Endodermal cell (in vitro differentiated cells): ENCODE results near the gene XYLT1. TPM values are rescaled to one million over a fixed set of nuclear protein-coding genes. Genes with fewer than 3 reads are reported as not detected.

Experiments
- DNase-seq: peaks from one replicate; pipeline ENCODE4 v3.0.0-alpha.2; 2017
- H3K27ac ChIP-seq: 2 replicates; pipeline ENCODE4 v1.5.1; 2013; ENCODE audit warnings: mild to moderate bottlenecking, low read depth, low read length, moderate library complexity
- H3K27me3 ChIP-seq: 2 replicates; pipeline ENCODE4 v1.6.1; 2013; ENCODE audit warnings: mild to moderate bottlenecking, low read length, moderate library complexity; ENCODE audit not compliant: insufficient read depth, control insufficient read depth, poor library complexity, severe bottlenecking
- H3K36me3 ChIP-seq: 2 replicates; pipeline ENCODE4 v1.7.0; 2013; ENCODE audit warnings: mild to moderate bottlenecking, low read length, moderate library complexity; ENCODE audit not compliant: control insufficient read depth, insufficient read depth
- H3K4me1 ChIP-seq: one replicate; pipeline ENCODE4 v1.7.0; 2013; ENCODE audit warnings: low read length; ENCODE audit not compliant: control insufficient read depth, insufficient read depth
- H3K4me3 ChIP-seq: 2 replicates; pipeline ENCODE4 v1.5.1; 2013; ENCODE audit warnings: mild to moderate bottlenecking, low read length, moderate library complexity
- H3K9ac ChIP-seq: 2 replicates; pipeline ENCODE4 v1.6.1; 2013; ENCODE audit warnings: mild to moderate bottlenecking, low read length, moderate library complexity; ENCODE audit not compliant: poor library complexity, severe bottlenecking; ENCODE audit errors: extremely low read depth
- H3K9me3 ChIP-seq: 2 replicates; pipeline ENCODE4 v1.6.1; 2013; ENCODE audit warnings: mild to moderate bottlenecking, low read length, moderate library complexity; ENCODE audit not compliant: control insufficient read depth
- H3K27ac Mint-ChIP-seq: 2 replicates; pipeline ENCODE4 v1.8.0; 2020; ENCODE audit warnings: mixed read lengths
- H3K27me3 Mint-ChIP-seq: 2 replicates; pipeline ENCODE4 v1.8.0; 2021; ENCODE audit warnings: mild to moderate bottlenecking, mixed read lengths; ENCODE audit not compliant: insufficient read depth
- H3K36me3 Mint-ChIP-seq: 2 replicates; pipeline ENCODE4 v1.8.0; 2020; ENCODE audit warnings: low read depth, mixed read lengths
- H3K4me1 Mint-ChIP-seq: 2 replicates; pipeline ENCODE4 v1.8.0; 2020; ENCODE audit warnings: mixed read lengths
- H3K4me3 Mint-ChIP-seq: 2 replicates; pipeline ENCODE4 v1.8.0; 2020; ENCODE audit warnings: mild to moderate bottlenecking, moderate library complexity, mixed read lengths
- H3K9me3 Mint-ChIP-seq: 2 replicates; pipeline ENCODE4 v1.8.0; 2020; ENCODE audit warnings: mild to moderate bottlenecking, mixed read lengths
- CTCF ChIP-seq: fragments of 200-600 bp; sonication (generic); conservative IDR thresholded peaks from 2 replicates; pipeline ENCODE4 v1.5.0; 2021; ENCODE audit warnings: antibody characterized with exemption, mild to moderate bottlenecking
- WGBS, 2 experiments: methylation state at CpG; one replicate each; pipeline versions ENCODE4 v1.1.5 to v1.1.7; 2013; ENCODE audit warnings: missing lambda C conversion rate in 2 of 2, mixed read lengths in 1 of 2; ENCODE audit not compliant: insufficient coverage in 1 of 2, insufficient read length in 1 of 2; 5-methylcytosine and 5-hydroxymethylcytosine counted together
- total RNA-seq, 2 donors: library from RNA; stranded (reverse); fragmentation: NEBNext Ultra II Directional in 1 of 2; extraction: Animal tissue kit (Norgen Biotek cat#: 25700) in 1 of 2; gene quantifications; 2 replicates in 1 of 2; 3 replicates in 1 of 2; pipeline ENCODE4 v1.2.1, GENCODE V29; 2021

XYLT1 gene
- total RNA-seq, 2 donors from 2014 or later = 26.8 to 28.5 TPM

- Histone ChIP-seq H3K4me3 (no peak overlapping the region), H3K27me3 (no peaks in the 10 kb centered on the region), H3K4me1 (no peaks in the 10 kb centered on the region), H3K9me3 (no peaks in the 10 kb centered on the region), H3K36me3 (no peaks in the 10 kb centered on the region), H3K27ac (no peak overlapping the region), H3K9ac (no peak overlapping the region)
- no peak for DNase-seq
- H3K4me1 Mint-ChIP-seq = no peaks in the 10 kb centered on the region
- H3K9me3 Mint-ChIP-seq = peaks cover 3% of the 10 kb centered on the region
- no peak overlapping the region for H3K27ac Mint-ChIP-seq
- H3K4me3 Mint-ChIP-seq = no peak overlapping the region
- TF ChIP-seq CTCF = no peak
- 92% methylated on average over 2 to 6 of the region's 6 CpGs for WGBS, 2 experiments
- H3K36me3 Mint-ChIP-seq = peaks cover 28% of the 10 kb centered on the region
- H3K27me3 Mint-ChIP-seq = no peaks in the 10 kb centered on the region
Measured at GRCh38 chr16:17193566-17194100, 277.1 kb downstream of the XYLT1 start.

DNA sequence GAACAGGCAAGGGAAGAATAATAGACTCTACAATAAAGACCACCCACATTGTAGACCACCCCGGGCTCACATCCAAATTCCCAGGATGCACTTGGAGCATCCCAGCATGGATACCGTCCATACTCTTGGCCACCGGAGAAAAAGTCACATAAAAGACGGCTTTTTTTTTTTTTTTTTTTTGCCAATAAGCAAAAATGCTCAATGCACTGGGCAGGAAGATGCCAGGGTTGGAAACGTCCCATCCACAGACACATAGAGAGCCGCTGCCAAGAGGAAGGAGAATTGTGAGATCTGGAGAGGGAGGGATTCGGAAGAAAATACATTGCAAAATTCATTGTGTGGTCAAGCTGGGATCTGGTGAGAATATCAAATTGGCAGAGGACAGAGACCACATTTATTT lies 286.7 kb downstream of the XYLT1 start:
- no peaks in the 10 kb centered on the region for H3K9me3 Mint-ChIP-seq
- TF ChIP-seq CTCF = no peak
- Histone ChIP-seq H3K36me3 (no peaks in the 10 kb centered on the region), H3K9me3 (no peaks in the 10 kb centered on the region), H3K4me1 (no peaks in the 10 kb centered on the region), H3K4me3 (no peak overlapping the region), H3K27ac (no peak overlapping the region), H3K27me3 (no peaks in the 10 kb centered on the region), H3K9ac (no peak overlapping the region)
- WGBS, 2 experiments = 92 to 100% methylated on average over 4 to 7 of the region's 7 CpGs
- peaks cover 3% of the 10 kb centered on the region for H3K4me1 Mint-ChIP-seq
- H3K27ac Mint-ChIP-seq = no peak overlapping the region
- peaks cover 6% of the 10 kb centered on the region for H3K36me3 Mint-ChIP-seq
- H3K27me3 Mint-ChIP-seq = no peaks in the 10 kb centered on the region
- no peak overlapping the region for H3K4me3 Mint-ChIP-seq
- no peak for DNase-seq

DNA sequence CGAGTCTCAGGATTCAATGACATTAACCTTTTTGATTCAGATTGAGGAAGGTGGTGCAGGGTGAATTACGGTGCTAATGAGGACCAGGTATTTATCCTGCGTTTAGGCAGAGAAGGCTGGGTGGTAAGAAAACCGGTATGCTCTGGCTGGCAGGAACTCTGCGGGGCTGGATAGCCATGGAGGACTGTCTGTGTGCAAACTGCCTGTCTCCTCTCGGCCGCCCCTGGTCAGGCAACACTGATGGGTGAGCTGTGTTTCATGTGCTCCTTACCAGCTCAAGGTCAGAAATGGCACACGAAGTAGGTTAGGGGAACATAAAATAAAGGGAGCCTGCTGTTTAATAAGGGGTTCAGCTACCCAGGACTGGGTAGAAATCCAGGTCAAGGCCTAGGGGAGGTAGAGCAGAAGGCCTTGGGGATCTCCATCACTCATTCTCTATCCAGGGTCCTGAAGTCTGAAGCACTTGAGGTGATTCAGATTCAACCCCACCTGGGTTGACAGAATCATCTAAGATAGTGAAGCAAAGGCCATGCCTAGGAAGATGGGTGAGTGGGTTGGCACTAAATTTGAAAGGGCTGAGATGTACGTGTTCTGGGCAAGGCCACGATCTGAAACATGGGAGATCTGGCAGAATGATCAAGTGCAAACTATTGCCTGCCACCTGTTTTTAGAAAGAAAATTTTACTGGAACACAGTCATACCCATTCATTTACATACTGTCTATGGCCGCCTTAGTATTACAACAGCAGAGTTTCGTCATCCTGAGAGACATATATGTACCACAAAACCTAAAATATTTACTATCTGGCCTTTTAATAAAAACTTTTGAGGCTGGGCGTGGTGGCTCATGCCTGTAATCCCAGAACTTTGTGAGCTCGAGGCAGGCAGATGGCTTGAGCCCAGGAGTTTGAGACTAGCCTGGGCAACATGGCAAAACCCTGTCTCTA lies 292.5 kb downstream of the XYLT1 start:
- Mint-ChIP-seq H3K27me3 (no peaks in the 10 kb centered on the region), H3K36me3 (peaks cover 6% of the 10 kb centered on the region), H3K27ac (no peak overlapping the region), H3K4me1 (no peaks in the 10 kb centered on the region), H3K4me3 (no peak overlapping the region), H3K9me3 (no peaks in the 10 kb centered on the region)
- Histone ChIP-seq H3K9ac (no peak overlapping the region), H3K36me3 (no peaks in the 10 kb centered on the region), H3K9me3 (no peaks in the 10 kb centered on the region), H3K27ac (no peak overlapping the region), H3K4me3 (no peak overlapping the region), H3K27me3 (no peaks in the 10 kb centered on the region), H3K4me1 (no peaks in the 10 kb centered on the region)
- 85 to 87% methylated on average over 10 to 14 of the region's 14 CpGs for WGBS, 2 experiments
- no peak for TF ChIP-seq CTCF
- DNase-seq = peak; percentile 55
